VCaP (cell line): ENCODE results near the gene VN1R5.

Source experiments
- H3K27ac ChIP-seq: fragments of 450-650 bp; 2 replicates; pipeline ENCODE4 v1.5.1; 2017
- TF ChIP-seq, protein P1 (sequence below): fragments of 450-650 bp; conservative IDR thresholded peaks from 2 replicates; pipeline ENCODE4 v1.5.1; 2017; ENCODE audit warnings: mild to moderate bottlenecking, moderate library complexity

VN1R5 gene

GRCh38 chr1:247290576-247290975 lies 34.7 kb downstream of the VN1R5 start:
- H3K27ac ChIP-seq = no peak overlapping the region
- TF ChIP-seq, protein P1, sequence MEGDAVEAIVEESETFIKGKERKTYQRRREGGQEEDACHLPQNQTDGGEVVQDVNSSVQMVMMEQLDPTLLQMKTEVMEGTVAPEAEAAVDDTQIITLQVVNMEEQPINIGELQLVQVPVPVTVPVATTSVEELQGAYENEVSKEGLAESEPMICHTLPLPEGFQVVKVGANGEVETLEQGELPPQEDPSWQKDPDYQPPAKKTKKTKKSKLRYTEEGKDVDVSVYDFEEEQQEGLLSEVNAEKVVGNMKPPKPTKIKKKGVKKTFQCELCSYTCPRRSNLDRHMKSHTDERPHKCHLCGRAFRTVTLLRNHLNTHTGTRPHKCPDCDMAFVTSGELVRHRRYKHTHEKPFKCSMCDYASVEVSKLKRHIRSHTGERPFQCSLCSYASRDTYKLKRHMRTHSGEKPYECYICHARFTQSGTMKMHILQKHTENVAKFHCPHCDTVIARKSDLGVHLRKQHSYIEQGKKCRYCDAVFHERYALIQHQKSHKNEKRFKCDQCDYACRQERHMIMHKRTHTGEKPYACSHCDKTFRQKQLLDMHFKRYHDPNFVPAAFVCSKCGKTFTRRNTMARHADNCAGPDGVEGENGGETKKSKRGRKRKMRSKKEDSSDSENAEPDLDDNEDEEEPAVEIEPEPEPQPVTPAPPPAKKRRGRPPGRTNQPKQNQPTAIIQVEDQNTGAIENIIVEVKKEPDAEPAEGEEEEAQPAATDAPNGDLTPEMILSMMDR = no peak

GRCh38 chr1:247291161-247291560 lies 35.3 kb downstream of the VN1R5 start:
- TF ChIP-seq, protein P1 = no peak
- no peak overlapping the region for H3K27ac ChIP-seq

DNA sequence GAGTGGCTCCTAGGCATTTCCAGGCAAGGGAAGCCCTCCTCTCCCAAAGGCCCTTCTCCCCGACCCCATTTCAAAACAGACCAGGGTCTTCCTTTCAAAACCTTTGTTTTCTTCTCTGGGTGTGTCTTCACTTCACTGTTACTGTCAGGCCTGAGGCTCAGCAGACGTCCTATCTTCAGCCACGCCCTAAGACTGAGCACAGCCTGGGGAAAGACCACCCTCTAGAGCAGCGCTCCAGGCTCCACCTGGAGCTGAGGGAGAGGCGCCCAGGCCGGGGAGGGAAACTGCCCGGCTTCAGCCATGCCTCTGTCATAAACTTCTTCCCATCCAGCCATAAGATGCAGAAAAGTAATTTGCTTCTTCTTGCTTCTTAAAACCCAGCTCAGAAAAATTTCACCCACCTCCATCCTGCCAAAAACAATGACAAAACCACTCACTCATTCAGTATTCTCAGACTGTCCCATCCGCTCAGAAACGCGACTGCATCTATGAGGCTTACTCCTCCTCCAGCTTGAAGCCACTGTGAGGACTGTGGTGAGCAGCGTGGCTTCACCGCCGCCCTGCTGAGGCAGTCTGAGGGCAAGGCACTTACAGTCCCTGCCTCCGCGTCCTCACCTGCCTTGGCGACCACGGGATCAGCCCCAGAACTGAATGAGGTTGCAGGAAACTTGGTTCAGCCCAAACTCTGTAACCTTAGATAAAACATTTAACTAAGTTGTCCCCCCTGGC lies 36.1 kb downstream of the VN1R5 start:
- H3K27ac ChIP-seq = no peak overlapping the region
- TF ChIP-seq, protein P1 = no peak

DNA sequence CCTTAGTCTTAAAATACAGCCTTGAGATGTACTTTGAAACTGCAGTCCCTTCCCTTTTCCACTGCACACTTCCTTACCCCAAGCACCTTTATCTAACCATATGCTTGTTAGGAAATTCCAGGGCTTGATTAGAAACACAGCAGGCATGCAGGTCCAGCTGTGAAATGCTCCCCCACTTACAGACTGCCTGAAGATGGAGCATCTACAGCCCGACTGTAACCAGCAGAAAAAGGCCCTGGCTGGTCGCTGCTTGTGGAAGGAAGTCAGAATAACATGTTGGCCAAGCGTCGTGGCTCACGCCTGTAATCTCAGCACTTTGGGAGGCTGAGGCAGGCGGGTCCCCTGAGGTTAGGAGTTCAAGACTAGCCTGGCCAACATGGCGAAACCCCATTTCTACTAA lies 37.2 kb downstream of the VN1R5 start:
- TF ChIP-seq, protein P1 = no peak
- no peak overlapping the region for H3K27ac ChIP-seq

- no peak overlapping the region for H3K27ac ChIP-seq
- TF ChIP-seq, protein P1 = no peak
Measured at GRCh38 chr1:247294282-247294681, 38.4 kb downstream of the VN1R5 start.

DNA sequence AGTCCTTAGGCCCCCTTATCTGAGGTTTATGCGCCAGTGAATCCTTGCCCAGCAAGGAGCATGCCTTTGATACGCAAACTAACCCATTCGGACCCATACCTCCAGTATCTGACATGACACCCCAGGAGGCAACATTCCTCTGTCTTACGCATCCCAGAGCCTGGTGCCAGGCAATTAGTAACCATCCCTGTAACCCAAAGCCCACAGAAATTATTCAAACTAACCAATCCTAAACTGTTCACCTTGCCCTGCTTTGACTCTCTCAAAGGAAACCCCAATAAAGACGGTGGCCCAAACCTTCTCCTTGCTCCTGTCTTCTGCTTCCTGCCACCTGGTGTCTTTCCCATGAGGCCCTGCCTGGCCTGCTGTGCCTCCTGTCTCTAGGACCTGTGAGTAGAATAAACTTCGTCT lies 39.4 kb downstream of the VN1R5 start:
- TF ChIP-seq, protein P1 = no peak

DNA sequence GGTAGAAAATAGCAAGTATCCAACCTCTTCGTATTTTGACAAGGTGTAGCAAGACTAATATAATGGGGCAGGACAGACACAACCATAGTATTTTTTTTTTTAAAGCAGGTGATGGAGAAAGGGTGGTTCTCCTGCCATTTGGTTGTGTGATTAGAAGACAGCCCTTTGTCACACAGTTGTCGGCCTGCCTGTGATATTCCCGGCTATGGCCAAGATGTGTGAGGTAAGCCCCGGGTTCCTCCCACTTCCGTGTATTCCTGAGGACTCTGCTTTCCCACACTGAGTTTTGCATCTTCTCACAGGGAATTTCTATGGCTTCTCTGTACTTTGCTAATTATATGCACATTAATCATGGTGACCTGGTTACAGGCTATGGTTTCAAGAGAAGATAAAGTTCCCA lies 39.9 kb downstream of the VN1R5 start:
- TF ChIP-seq, protein P1 = no peak
- no peak overlapping the region for H3K27ac ChIP-seq

More for the DNA sequence above, 39.4 kb downstream of the VN1R5 start:
- no peak overlapping the region for H3K27ac ChIP-seq
